HTR-8/SVneo (cell line): ENCODE data around the gene WDR87.
A peak's percentile ranks its signal among the peaks of the same experiment; 100 is the strongest.
"Not testable (repeated sequence)": the region's sequence is repeated elsewhere in the genome, so short reads cannot be mapped to it uniquely, and the experiment has no call there.

Source experiments
- DNase-seq: peaks from one replicate; pipeline ENCODE4 v3.0.0; 2011; ENCODE audit warnings: low spot score, mixed read lengths; ENCODE audit not compliant: insufficient read length
- FAIRE-seq: peaks from 2 replicates; lab custom pipeline; 2011; peaks lifted over from hg19 to GRCh38; lab: Jason Lieb, UNC

WDR87 gene

DNA sequence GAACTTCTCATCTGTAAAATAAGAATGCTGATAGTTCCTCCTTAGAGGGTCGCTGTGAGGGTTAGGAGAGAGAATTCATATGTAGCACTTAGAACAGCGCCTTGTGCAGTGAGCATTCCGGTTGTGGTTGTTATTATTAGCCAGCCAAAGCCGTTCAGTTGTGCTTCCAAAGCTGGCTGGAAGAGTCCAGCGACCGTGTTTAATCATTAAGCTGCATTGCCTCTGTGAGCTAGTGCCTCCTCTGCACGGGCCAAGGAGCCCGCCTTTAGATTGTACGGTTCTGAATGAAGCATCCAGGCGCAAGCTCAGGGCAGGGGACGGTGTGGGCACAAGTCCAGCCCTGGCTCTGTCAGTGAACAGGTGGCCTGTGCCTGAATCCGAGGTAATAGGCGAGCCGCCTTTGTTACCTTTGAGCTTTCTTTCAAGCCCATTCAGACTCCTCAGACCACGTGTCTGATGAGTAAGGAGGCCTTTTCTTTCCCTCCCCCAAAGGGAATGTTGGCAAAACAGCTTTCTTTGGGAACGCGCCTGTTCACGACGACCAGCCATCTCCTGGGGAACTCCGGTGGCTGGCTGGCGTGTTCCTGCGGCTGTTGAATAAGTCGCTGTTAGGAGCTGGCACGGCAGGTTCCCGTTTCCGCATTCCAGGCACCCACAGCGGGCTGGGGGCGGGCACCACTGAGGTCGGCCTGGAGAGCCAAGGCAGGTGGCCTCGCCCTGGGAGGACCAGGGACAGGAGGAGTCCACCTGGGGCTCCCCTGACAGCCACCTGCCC, 25.7 kb upstream of the WDR87 start:
- DNase-seq = no peak
- FAIRE-seq = no peak

DNA sequence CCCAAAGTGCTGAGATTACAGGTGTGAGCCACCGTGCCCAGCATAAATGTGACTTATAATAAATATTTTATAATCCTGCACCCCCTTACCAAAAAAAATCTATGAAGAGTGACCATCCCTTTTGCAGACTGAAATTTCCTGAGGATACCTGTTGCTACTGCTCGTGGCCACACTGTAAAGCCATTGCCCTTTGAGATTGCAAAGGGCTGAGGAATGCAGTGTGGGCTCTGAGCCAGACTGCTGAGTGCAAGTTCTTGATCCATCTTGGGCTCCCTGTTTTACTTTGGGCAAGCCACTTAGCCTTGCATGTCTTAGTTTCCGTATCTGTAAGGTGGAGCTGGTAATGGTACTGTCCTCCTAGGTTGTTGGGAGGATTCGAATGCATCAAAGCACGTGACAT, 24.0 kb upstream of the WDR87 start:
- no peak for FAIRE-seq
- no peak for DNase-seq

DNA sequence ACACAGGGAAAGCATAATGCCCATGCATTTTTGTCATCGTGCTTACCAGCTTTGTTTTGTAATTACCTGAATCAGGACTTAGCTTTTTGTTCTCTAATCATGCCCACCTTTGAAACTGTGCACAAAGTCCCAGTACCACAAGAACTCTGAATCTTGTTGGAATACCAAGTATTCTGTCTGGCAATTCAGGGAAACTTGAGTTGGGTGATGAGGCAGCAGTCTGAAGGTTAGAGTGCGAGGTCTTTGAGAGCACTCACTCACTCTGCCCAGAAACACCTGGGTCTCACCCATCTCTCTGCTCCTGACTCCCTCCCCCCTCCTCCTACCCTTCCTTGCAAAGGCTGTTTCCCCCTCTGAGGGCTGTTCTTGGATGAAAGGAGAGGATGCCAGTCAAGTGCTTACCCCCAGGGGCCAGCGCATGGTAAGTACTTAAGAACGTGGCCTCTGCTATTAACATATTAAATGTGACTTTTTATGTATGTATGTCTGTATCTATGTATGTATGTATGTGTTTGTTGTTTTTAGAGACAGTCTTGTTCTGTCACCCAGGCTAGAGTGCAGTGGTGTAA, 23.0 kb upstream of the WDR87 start:
- DNase-seq (no peak), FAIRE-seq (no peak)

DNA sequence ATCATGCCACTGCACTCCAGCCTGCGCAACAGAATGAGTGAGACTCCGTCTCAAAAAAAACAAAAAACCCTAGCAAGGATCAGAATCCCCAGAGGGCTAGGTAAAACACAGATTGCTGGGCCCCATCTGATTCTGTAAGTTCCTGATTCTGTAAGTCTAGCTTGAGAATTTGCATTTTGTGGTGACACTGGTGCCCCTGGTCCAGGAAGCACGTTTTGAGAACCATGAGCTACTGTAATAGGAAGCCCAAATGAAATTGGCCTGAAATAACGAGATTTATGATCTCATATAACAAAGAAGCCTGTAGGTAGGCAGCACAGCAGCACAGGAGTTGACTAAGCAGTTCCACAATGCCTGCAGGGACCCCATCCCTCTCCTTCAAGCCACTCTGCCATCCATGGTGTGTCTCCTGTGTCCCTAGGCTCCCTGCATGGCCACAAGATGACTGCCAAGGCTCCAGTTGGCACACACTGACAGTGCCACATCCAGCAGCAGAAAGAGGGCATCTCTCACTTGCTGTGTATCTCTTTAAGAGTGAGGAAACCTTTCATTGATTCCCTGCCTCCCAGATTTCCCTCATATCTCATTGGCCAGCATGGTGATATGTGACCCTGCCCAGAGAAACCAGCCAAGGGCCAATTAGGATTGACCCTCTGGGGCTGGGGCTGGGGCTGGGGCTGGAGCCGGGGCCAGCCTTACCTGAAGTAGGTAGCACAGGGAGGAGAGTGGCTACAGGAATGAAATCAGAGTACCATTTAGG, 22.3 kb upstream of the WDR87 start:
- FAIRE-seq = no peak
- DNase-seq = no peak

DNA sequence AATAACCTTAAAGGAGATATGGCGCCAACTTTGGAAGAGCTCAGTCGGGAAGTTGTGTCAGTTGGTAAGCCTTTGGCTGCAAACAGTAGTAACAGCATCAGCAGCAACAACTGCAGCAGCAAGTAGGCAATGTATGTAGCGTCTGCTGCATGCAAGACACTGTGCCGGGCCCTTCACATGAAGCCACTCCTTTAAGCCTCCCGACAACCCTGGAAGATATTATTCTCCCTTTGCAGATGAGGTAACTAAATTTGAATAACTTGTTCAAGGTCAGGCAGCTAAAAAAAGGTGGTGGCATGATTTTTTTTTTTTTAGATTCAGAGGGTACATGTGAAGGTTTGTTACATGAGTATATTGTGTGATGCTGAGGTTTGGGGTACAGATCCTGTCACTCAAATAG, 20.3 kb upstream of the WDR87 start:
- no peak for FAIRE-seq
- no peak for DNase-seq

DNA sequence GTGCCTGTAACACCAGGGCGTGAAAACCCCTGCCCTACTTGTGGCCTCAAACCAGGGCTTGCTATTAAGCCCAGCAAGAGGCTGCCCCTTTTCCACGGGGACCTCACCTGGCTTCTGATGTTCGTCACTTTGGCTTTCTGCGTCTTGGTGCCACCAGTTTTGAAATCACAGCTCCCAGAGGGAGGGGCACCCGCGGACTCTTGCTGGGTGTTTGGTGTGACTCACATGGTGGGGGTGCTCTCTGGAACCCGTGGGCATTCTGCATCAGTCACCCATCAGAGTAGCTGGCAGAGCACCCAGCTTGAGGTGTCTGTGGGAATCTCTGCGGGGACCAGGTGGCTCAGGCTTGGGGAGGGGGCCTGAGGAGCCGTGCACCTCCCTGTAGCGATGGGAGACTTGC, 19.9 kb upstream of the WDR87 start:
- DNase-seq = no peak
- no peak for FAIRE-seq

DNA sequence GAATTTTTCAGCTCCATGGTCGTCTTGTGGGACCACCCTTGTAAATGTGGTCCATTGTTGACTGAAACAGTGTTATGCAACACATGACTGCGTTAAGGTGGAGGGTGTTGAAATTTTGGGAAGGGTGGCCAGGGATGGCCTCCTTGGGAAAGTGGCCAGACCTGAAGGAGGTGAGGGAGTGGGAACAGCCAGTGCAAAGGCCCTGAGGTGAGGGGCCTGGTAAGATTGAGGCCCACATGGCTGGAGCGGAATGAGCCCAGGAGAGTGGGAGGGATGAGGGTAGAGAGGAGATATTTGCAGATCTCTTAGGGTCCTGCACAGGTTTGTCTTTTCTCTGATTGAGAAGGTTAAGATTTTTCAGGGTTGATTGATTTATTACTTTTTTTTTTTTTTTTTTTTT, 18.8 kb upstream of the WDR87 start:
- FAIRE-seq (peak; percentile 4), DNase-seq (no peak)

DNA sequence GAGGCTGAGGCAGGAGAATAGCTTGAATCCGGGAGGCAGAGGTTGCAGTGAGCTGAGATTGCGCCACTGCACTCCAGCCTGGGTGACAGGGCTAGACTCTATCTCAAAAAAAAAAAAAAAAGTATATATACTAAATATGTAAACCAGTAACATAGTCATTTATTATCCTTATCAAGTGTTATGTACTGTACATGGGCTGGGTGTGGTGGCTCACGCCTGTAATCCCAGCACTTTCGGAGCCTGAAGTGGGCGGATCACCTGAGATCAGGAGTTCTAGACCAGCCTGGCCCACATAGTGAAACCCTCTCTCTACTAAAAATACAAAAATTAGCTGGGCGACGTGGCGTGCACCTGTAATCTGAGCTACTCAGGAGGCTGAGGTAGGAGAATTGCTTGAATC, 18.2 kb upstream of the WDR87 start:
- DNase-seq, FAIRE-seq: not testable (repeated sequence)

DNA sequence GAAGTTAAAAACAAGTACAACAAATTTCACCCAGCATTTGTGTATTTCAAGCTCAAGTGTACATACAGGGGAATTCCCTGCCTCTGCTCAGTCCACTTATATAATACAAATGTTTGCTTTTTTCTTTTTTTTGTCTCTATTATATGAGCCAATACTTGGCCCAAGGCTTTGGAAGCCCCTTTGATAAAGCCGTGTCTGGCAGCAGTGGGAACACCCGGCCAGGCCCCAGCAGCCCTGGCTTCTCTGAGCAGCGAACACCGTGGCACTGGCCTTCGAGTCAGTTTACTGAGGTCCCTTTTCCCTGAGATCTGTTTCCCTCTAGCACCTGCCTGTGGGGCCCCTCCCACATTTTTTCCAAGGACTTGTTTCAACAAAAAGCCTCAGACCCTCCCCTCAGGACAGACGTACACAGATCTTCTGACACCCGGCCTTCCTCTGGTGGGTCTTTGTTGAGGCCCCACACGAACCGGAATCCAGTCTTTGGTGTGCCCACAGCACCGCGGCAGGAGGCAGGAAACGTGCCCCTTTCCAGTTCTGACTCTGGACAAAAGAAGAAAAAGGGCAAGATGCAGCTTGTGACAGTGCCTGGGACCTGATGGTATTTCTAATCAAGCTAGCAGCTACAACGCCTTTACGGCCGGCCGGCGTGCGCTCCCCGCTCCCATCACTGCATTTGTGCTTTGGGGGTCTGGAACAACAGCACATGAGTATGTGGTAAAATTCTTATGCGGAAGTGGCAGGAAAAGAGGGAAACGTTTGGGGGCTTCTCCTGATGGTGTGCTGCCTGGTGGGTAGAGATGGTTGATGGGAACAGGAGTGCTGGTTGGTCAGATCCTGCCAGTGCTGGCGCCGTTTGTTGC, 14.4 kb upstream of the WDR87 start:
- FAIRE-seq (no peak), DNase-seq (no peak)

DNA sequence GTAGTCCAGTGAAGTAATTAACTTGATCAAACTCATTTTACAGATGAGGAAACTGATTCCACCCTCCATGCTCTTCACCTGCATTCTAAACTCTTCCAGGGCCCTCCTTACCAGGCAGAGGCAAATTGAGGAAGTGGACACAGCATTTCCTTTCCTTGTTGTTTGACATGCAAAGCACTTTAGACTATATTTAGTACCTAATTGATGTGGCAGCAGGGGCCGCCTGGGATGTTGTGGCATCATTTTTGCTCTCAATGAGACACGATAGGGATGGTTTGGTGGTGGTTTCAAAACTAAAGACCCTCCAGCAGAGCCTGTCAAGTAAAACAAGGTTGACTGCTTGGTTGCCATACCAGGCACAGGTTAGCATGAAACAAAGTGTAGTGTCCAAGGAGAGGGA, 8.5 kb upstream of the WDR87 start:
- DNase-seq (no peak), FAIRE-seq (no peak)

DNA sequence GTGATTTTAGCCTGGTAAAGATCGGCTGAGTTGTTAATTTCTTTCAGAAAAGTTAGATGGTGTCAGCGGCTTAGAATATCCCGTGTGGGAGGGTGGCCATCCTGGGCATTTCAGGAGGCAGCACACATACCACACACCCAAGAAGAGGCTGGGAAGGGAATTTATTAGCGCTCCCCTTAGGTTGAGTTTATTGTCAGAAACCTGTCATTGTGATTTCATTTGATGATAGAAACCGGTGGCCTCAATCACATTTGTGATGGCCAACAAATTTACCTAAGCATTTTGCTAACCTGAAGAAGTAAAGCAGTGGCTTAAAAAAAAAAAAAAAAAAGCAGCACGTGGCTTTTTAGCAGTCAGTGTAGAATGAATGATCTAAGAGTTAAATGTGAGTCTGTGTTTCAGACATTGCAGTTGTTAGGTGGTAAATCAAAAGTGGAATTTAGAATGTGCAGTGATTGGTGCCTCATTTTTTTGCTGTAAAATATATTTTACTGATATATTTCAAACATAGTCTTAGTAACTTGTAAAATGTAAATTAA, 3.3 kb upstream of the WDR87 start:
- no peak for FAIRE-seq
- DNase-seq = no peak

DNA sequence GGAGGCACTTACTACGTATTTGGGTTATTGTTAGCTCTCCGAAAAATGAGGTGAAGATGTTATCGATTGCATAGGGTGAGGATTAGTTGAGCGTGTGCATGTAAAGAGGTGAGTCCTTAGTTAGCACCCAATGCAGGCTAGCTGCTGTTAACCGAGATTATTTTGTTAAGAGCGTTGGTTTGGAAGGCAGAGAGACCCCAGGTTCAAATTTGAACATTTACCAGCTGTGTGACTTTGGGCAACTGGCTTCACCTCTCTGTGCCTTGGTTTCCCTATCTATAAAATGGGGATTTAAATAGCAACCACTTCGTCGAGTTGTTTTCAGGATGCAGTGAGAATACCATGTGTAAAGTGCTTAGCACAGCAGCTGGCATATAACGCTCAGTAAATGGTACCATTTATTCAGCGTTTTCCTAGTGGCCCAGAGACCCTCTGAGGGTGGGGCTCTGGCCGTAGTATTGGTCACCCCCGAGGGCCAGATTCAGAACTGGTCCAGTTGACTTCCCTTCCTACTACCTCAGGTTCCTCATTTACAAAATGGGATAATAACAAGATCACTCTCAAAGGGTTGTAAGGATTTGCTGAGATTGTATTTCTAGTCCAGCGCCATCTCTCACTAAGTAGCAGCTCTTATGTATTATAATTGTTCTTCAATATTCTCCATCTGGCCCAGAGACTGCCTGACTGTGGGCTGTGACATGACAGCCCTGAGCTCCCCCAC, 1.5 kb upstream of the WDR87 start:
- DNase-seq = no peak

DNA sequence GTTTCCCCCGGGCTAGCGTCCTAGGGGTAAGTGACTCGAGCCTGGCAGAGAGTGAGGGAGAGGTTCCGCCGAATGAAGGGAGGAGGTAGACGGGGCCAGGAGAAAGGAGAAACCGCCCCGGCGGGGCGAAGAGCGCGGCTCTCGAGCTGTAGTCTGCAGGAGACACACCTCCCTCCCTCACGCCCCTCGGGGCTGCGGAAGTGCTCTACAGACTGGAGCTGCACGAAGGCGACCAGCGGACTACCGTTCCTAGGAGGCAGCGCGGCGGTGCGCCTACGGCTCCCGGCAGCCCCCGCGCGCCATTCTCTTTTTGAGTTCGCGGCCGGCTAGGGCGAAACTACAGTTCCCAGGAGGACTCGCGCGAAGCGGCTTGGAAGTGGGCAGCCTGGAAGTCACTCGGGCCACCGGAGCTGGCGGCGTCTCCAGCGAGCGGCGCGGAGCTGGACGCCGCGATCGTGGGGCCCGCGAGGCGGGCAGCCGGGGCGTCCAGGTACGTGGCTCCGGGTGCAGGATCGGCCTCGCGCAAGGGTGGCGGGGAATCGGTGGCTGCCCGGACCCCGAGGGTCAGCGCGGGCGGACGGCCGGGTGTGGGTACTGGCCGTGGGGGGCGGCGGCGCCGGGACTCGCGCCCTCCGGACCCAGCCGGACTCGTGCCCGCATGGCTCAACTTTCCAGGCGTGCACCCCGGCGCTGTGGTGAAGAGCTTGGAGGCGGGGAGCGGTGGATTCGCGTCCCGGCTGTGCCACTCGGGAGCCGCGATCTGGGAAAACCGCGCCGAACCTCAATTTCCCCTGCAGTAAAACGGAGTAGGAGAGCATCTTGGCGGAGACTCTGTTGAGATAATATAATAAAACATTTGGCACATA, 708 bp upstream of the WDR87 start, which contains the start of gene SIPA1L3:
SIPA1L3 (plus strand) TSS at position 340 of the 866 bp plus-strand sequence. CDS start 174,358 bp downstream, outside the sequence.
- DNase-seq (peak; percentile 92), FAIRE-seq (peak; percentile 91)

More for the DNA sequence above, 1.5 kb upstream of the WDR87 start:
- no peak for FAIRE-seq

DNA sequence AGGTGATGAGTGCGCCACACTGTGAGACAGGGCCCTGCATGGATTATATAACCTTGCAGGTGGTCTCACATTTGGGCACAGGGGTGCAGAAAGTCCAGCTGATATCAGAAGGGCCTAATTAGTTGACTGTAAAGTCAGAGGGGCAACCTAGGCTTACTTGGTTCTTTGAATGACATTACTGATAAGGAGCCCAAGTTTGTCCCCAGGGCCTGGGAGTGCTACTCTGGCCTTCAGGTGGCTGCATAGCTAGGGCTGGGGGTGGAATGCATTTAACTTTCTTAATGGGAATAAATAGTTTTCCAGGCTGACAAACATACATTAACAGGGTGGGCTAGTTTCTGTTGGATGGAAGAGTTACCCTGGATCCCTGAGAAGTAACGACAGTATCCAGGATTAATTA, 3.3 kb downstream of the WDR87 start:
- FAIRE-seq (no peak), DNase-seq (no peak)

DNA sequence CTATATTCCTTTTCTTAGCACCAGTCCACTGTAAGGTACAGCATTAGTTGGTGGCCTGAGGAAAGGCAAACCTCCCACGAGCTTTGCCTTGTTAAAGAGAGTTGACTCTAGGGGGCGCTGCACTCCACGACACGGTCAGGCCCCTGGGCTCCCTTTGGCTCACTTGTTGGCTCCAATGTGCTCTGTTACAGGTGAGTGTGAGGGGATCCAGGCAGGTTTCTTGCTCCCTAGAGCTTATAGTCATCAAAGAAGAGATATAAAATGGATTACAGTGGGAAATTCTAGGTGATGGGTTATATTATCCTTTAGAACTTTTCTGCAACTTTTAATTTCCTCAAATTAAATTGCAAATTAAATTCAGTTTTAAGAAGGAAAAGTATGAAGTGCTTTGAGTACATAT, 3.7 kb downstream of the WDR87 start:
- DNase-seq = peak; percentile 78
- FAIRE-seq = no peak

DNA sequence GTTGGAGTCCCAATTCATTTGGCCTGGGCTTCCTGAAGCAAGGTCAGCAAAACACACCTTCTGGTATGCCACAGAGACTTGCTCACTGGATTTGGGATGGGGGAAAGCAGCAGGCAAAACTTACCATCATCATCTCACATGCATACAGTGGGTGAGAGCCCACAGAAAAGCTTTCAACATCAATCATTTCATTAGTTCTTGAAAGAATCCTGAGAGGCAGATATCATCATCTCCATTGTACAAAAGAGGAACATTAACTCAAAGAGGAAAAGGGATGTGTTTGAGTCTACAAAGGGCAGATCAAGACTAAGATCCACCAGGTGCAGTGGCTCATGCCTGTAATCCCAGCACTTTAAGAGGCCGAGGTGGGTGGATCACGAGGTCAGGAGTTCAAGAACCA, 6.4 kb downstream of the WDR87 start:
- FAIRE-seq (no peak), DNase-seq (no peak)

DNA sequence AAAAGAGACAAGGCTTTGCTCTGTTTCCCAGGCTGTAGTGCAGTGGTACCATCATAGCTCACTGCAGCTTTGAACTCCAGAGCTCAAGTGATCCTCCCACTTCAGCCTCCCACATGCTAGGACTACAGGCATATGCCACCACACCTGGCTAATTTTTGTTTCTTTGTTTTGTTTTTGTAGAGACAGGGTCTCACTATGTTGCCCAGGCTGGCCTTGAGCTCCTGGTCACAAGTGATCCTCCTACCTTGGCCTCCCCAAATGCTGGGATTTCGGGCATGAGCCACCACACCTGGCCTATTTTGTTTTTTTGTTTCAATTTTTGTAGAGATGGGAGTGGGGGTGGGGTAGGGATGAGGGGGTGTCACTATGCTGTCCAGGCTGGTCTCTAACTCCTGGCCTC, 6.9 kb downstream of the WDR87 start:
- no peak for FAIRE-seq
- DNase-seq = no peak

DNA sequence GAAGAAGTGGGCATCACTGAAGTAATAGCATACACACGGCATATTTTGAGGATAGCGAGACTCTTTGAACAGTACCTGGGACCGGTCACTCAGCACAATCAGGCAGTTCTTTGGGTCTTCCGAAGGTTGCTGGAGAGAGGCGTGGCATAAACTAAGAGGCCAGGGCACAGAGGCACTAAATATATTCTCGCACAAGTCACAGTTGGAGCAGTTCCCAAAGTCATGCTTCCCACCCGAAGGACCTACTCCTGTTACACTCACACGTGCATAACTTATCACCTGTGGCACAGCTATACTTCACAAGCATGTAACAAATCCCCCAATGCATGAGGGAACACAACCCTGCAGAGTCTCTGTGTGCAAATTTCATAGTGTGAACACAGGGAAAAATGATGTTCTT, 10.2 kb downstream of the WDR87 start:
- DNase-seq = no peak
- no peak for FAIRE-seq
